K562 (cell line): ENCODE data around the gene LTA4H. TPM values are rescaled to one million over a fixed set of nuclear protein-coding genes. Genes with fewer than 3 reads are reported as not detected.

Experiments
- ATAC-seq: fragments of 200-7000 bp; cut with Tn5 transposase; 3 replicates; pipeline ENCODE4 v1.9.1; 2020; ENCODE audit warnings: moderate library complexity
- BruUV-seq: library from RNA; stranded (reverse); fragments of 400-500 nt; replicated peaks from 2 replicates; lab custom pipeline; 2021; lab: Mats Ljungman, UMichigan
- CTCF ChIA-PET: fragments of 300-600 bp; formaldehyde crosslinking; extraction: SDS; loops from one replicate; lab custom pipeline; 2021; ENCODE audit warnings: low intra/inter-chr PET ratio; lab: Yijun Ruan, JAX
- POLR2A ChIA-PET: fragments of 300-600, 350-650 bp; sonication (Branson Sonifier 250); formaldehyde crosslinking; extraction: SDS; loops from one replicate; lab custom pipeline; 2021; ENCODE audit warnings: antibody characterized with exemption, inconsistent platforms; lab: Yijun Ruan, JAX
- DNase-seq, 4 experiments: peaks; one replicate each; pipeline versions ENCODE4 v3.0.0 to v3.0.0-alpha.2; 2011 to 2018; ENCODE audit warnings: low spot score in 3 of 4, mixed read lengths in 3 of 4; ENCODE audit errors: extremely low read depth in 1 of 4
- FAIRE-seq: peaks from 2 replicates; lab custom pipeline; 2011; peaks lifted over from hg19 to GRCh38; lab: Jason Lieb, UNC
- H2AFZ ChIP-seq: 2 replicates; pipeline ENCODE4 v1.6.0; 2011; ENCODE audit warnings: low read depth, low read length, control low read depth, inconsistent platforms
- H3K27ac ChIP-seq: fragments of 200-600 bp; 3 replicates; pipeline ENCODE4 v1.8.0; 2011; ENCODE audit warnings: low read depth, mild to moderate bottlenecking, control low read depth, inconsistent platforms, low read length, moderate library complexity, mixed read lengths; ENCODE audit errors: extremely low read depth
- H3K27me3 ChIP-seq, 2 experiments: fragments of 300-600 bp in 1 of 2; 2 replicates in 1 of 2; 3 replicates in 1 of 2; pipeline versions ENCODE4 v1.6.0 to v1.8.0; 2011; ENCODE audit warnings: inconsistent platforms in 2 of 2, low read length in 2 of 2, mild to moderate bottlenecking in 1 of 2, mixed read lengths in 1 of 2, moderate library complexity in 1 of 2; ENCODE audit not compliant: control insufficient read depth in 2 of 2, insufficient read depth in 2 of 2
- H3K36me3 ChIP-seq: fragments of 300-600 bp; 3 replicates; pipeline ENCODE4 v1.8.0; 2011; ENCODE audit warnings: mild to moderate bottlenecking, low read length, inconsistent platforms; ENCODE audit not compliant: control insufficient read depth, insufficient read depth
- H3K4me1 ChIP-seq, 2 experiments: fragments of 200-600 bp in 1 of 2; replicated peaks in 1 of 2; 2 replicates in 1 of 2; 3 replicates in 1 of 2; pipeline versions ENCODE4 v1.5.1 to v1.8.0; 2011; ENCODE audit warnings: inconsistent platforms in 2 of 2, low read length in 2 of 2, mild to moderate bottlenecking in 1 of 2, mixed read lengths in 1 of 2, moderate library complexity in 1 of 2; ENCODE audit not compliant: control insufficient read depth in 2 of 2, insufficient read depth in 2 of 2
- H3K4me2 ChIP-seq: 2 replicates; pipeline ENCODE4 v1.6.1; 2011; ENCODE audit warnings: low read length, control low read depth, inconsistent platforms, mixed read lengths; ENCODE audit not compliant: insufficient read depth
- H3K4me3 ChIP-seq: fragments of 200-600 bp; sonication (generic), shearing (Covaris generic); 2 replicates; pipeline ENCODE4 v1.5.1; 2016; ENCODE audit warnings: control low read depth, inconsistent platforms
- H3K79me2 ChIP-seq: fragments of 200-600 bp; 3 replicates; pipeline ENCODE4 v1.8.0; 2011; ENCODE audit warnings: low read length, inconsistent platforms; ENCODE audit not compliant: control insufficient read depth, insufficient read depth
- H3K9ac ChIP-seq, 2 experiments: 2 replicates each; pipeline versions ENCODE4 v1.6.0 to v1.6.1; 2011; ENCODE audit warnings: low read depth in 2 of 2, low read length in 2 of 2, control low read depth in 1 of 2, inconsistent platforms in 1 of 2, mild to moderate bottlenecking in 1 of 2, mixed read lengths in 1 of 2; ENCODE audit not compliant: insufficient read depth in 1 of 2
- H3K9me1 ChIP-seq: one replicate; pipeline ENCODE4 v1.6.0; 2011; ENCODE audit warnings: inconsistent platforms, mild to moderate bottlenecking, low read length, moderate library complexity; ENCODE audit not compliant: control insufficient read depth, insufficient read depth
- H3K9me3 ChIP-seq: replicated peaks from 2 replicates; pipeline ENCODE4 v1.5.1; 2011; ENCODE audit warnings: low read depth, low read length, inconsistent platforms; ENCODE audit not compliant: control insufficient read depth, insufficient read depth
- H4K20me1 ChIP-seq: replicated peaks from 2 replicates; pipeline ENCODE4 v1.6.1; 2011; ENCODE audit warnings: low read length, inconsistent platforms, mixed read lengths; ENCODE audit not compliant: control insufficient read depth, insufficient read depth
- CREB3 ChIP-seq: fragments of 450-650 bp; conservative IDR thresholded peaks from 2 replicates; pipeline ENCODE4 v1.6.1; 2016; ENCODE audit warnings: missing genetic modification characterization, low read depth, mild to moderate bottlenecking, missing compliant biosample characterization, moderate library complexity
- DPF2 ChIP-seq: fragments of 450-650 bp; IDR thresholded peaks from 2 replicates; pipeline ENCODE4 v1.6.1; 2016
- ELK3 ChIP-seq: fragments of 450-650 bp; formaldehyde crosslinking; IDR thresholded peaks from 2 replicates; pipeline ENCODE4 v1.4.0; 2020; ENCODE audit warnings: mild to moderate bottlenecking
- FOXJ2 ChIP-seq: fragments of 200-800 bp; sonication (Bioruptor generic); IDR thresholded peaks from 2 replicates; pipeline ENCODE4 v1.6.1; 2016; ENCODE audit warnings: missing genetic modification characterization, missing compliant biosample characterization
- MCM3 ChIP-seq: fragments of 450-650 bp; IDR thresholded peaks from 2 replicates; pipeline ENCODE4 v1.6.1; 2016
- MTA1 ChIP-seq: fragments of 450-650 bp; IDR thresholded peaks from 2 replicates; pipeline ENCODE4 v1.6.1; 2017; ENCODE audit warnings: borderline replicate concordance
- NFYB ChIP-seq: IDR thresholded peaks from 2 replicates; pipeline ENCODE4 v1.6.1; 2011; ENCODE audit warnings: mild to moderate bottlenecking, moderate library complexity; ENCODE audit not compliant: insufficient read length; ENCODE audit errors: extremely low read depth
- POLR3G ChIP-seq: IDR thresholded peaks from 2 replicates; pipeline ENCODE4 v1.6.1; 2011; ENCODE audit not compliant: insufficient read length, insufficient replicate concordance; ENCODE audit errors: extremely low read depth
- RNF219 ChIP-seq: fragments of 250-450 bp; sonication (Bioruptor Pico); IDR thresholded peaks from 2 replicates; pipeline ENCODE4 v1.5.0; 2022; ENCODE audit warnings: mild to moderate bottlenecking
- SMARCE1 ChIP-seq: fragments of 450-650 bp; IDR thresholded peaks from 2 replicates; pipeline ENCODE4 v1.7.1; 2016; ENCODE audit warnings: mild to moderate bottlenecking
- TOE1 ChIP-seq, 2 experiments: fragments of 450-650 bp in 1 of 2; sonication (generic) in 1 of 2; formaldehyde crosslinking in 1 of 2; IDR thresholded peaks; 2 replicates each; pipeline versions ENCODE4 v1.7.1 to v1.8.0; 2016 to 2022; ENCODE audit warnings: borderline replicate concordance in 2 of 2, mild to moderate bottlenecking in 2 of 2, antibody characterized with exemption in 1 of 2, inconsistent platforms in 1 of 2, low read depth in 1 of 2, missing genetic modification reagents in 1 of 2, moderate library complexity in 1 of 2
- WHSC1 ChIP-seq: IDR thresholded peaks from one replicate; pipeline ENCODE4 v1.6.1; 2012; ENCODE audit warnings: low read length, control low read depth, inconsistent platforms
- ZBTB12 ChIP-seq: fragments of 250-450 bp; sonication (Bioruptor Pico); IDR thresholded peaks from 2 replicates; pipeline ENCODE4 v1.4.0; 2020
- ZNF239 ChIP-seq: fragments of 250-450 bp; sonication (Bioruptor Pico); IDR thresholded peaks from 2 replicates; pipeline ENCODE4 v1.4.0; 2020; ENCODE audit warnings: mild to moderate bottlenecking
- ZNF24 ChIP-seq: fragments of 450-650 bp; IDR thresholded peaks from 2 replicates; pipeline ENCODE4 v1.6.1; 2016
- ZNF668 ChIP-seq: fragments of 250-450 bp; sonication (Bioruptor Pico); IDR thresholded peaks from 2 replicates; pipeline ENCODE4 v1.8.0; 2022; ENCODE audit warnings: mild to moderate bottlenecking, inconsistent platforms
- WGBS: fragments of 100-300 bp; shearing (Covaris generic); methylation state at CpG from one replicate; pipeline ENCODE4 v1.1.6; 2016; ENCODE audit warnings: low coverage, mixed read lengths; ENCODE audit not compliant: insufficient coverage; ENCODE audit errors: missing lambda C conversion rate; 5-methylcytosine and 5-hydroxymethylcytosine counted together
- in situ Hi-C: fragments of 300-500 bp; cut with MboI; formaldehyde crosslinking; loops from 4 replicates; pipeline ENCODE4 v1.15.0; 2018; ENCODE audit warnings: inconsistent platforms, mixed read lengths
- intact Hi-C: fragments of 100-400 bp; cut with micrococcal nuclease; formaldehyde crosslinking; loops from 2 replicates; pipeline ENCODE4 v1.14.2; 2022
- polyA plus RNA-seq, 8 experiments: library from polyadenylated mRNA; depleted of rRNA in 4 of 8; stranded (reverse) in 5 of 8; unstranded in 3 of 8; fragments of >200 nt; fragmentation: Nextera tagmentation in 2 of 8; fragmentation: Illumina TruSeq in 1 of 8; extraction: Ambion mirVana in 2 of 8; extraction: Trizol in 1 of 8; gene quantifications; 2 replicates each; pipeline versions ENCODE4 v1.2.1 to v1.2.3, GENCODE V29; 2011 to 2014; ENCODE audit warnings: inconsistent platforms in 1 of 8, missing spikeins in 1 of 8
- total RNA-seq, 7 experiments: library from RNA; depleted of rRNA in 6 of 7; stranded (reverse); fragments of >200 nt in 6 of 7; fragmentation: Illumina TruSeq in 2 of 7; extraction: Trizol in 2 of 7; gene quantifications; 2 replicates each; pipeline versions ENCODE4 v1.2.1 to v1.2.3, GENCODE V29; 2011 to 2021; ENCODE audit warnings: low replicate concordance in 1 of 7

LTA4H gene
- total and polyA plus RNA-seq, 9 of the 15 experiments (the other 6 are each of a cell fraction or from before 2014, with no cell fraction given) = 25.2 to 58.1 (median 40.5) TPM

- TF ChIP-seq TOE1 (IDR thresholded peaks at IDR 0.05; ENCODE audit: borderline replicate concordance) = no peak
- no peak for TF ChIP-seq TOE1 (CRISPR knock-in tag; IDR thresholded peaks at IDR 0.05; ENCODE audit: borderline replicate concordance, low read depth)
- TF ChIP-seq CREB3 (tag) = no peak
- TF ChIP-seq DPF2 = no peak
These were observed 10.2 kb upstream of the LTA4H start (continued) for GRCh38 chr12:96045566-96045965.

- H3K36me3 ChIP-seq = no peaks in the 10 kb centered on the region; the same call in 2 of the 3 replicates
- H3K4me2 ChIP-seq = no peak overlapping the region
- 90% methylated on average over 2 of the region's 2 CpGs for WGBS
- TF ChIP-seq WHSC1 (no peak), POLR3G (no peak), NFYB (no peak), RNF219 (CRISPR knock-in tag) (no peak), ZNF239 (CRISPR knock-in tag) (no peak), MCM3 (no peak), ZNF24 (no peak), SMARCE1 (no peak), ZBTB12 (CRISPR knock-in tag) (no peak), ZNF668 (CRISPR knock-in tag) (no peak), FOXJ2 (tag) (no peak), MTA1 (no peak), ELK3 (no peak)
- no peak overlapping the region for H2AFZ ChIP-seq
- DNase-seq = no peak
- H3K79me2 ChIP-seq = no peaks in the 10 kb centered on the region
- in situ Hi-C loops (no loop called here), intact Hi-C loops (loop anchor here (2.0 kb wide), 1 partner anchor 186 kb away; the partner anchor contains the start of gene SNRPF)
- peaks cover 0 to 32% of the 10 kb centered on the region in 2 experiments; a peak in 4 of 5 replicates for H3K4me1 ChIP-seq
- no peak overlapping the region for H3K4me3 ChIP-seq
- no peak overlapping the region for H3K9ac ChIP-seq
- H3K27me3 ChIP-seq = no peaks in the 10 kb centered on the region
- H3K27ac ChIP-seq = no peak overlapping the region
- no peaks in the 10 kb centered on the region for H3K9me1 ChIP-seq
- no peaks in the 10 kb centered on the region for H4K20me1 ChIP-seq
- POLR2A ChIA-PET = no interaction called here
- FAIRE-seq = peak; percentile 6
- H3K9me3 ChIP-seq = no peaks in the 10 kb centered on the region
- no peak for ATAC-seq
- CTCF ChIA-PET = no interaction called here
- no TSS peak for BruUV-seq
These were observed 9.5 kb upstream of the LTA4H start for GRCh38 chr12:96044943-96045290.
